Tibial nerve (tissue), 4 donors: ENCODE data around the gene TMEM72.

Experiments
- CTCF ChIP-seq, 5 experiments: fragments of 200-600 bp in 3 of 5; fragments of 450-650 bp in 2 of 5; sonication (generic) in 3 of 5; IDR thresholded peaks; one replicate each; pipeline ENCODE4 v1.5.1; 2016 to 2019; ENCODE audit warnings: antibody characterized with exemption in 5 of 5, mild to moderate bottlenecking in 3 of 5, moderate library complexity in 2 of 5
- EP300 ChIP-seq, 2 donors: sonication (generic); formaldehyde crosslinking; IDR thresholded peaks; one replicate each; pipeline ENCODE4 v1.6.1; 2017; ENCODE audit warnings: antibody characterized with exemption in 2 of 2, mild to moderate bottlenecking in 1 of 2
- POLR2A ChIP-seq, 2 donors: fragments of 450-650 bp; IDR thresholded peaks; one replicate each; pipeline ENCODE4 v1.6.1; 2017; ENCODE audit warnings: antibody characterized with exemption in 2 of 2, mild to moderate bottlenecking in 2 of 2, moderate library complexity in 2 of 2

GRCh38 chr10:44971434-44971833 lies 60.3 kb downstream of the TMEM72 start:
- no peak for TF ChIP-seq POLR2A (IDR thresholded peaks at IDR 0.05)
- no peak for TF ChIP-seq CTCF (IDR thresholded peaks at IDR 0.05)
- TF ChIP-seq EP300 (IDR thresholded peaks at IDR 0.05): peak in 1 of 2 donors; percentile 17
